ENCODE data around the gene EXOC4. TPM values are rescaled to one million over a fixed set of nuclear protein-coding genes. Genes with fewer than 3 reads are reported as not detected.

The EXOC4 gene
- total and polyA plus RNA-seq, 2 donors (not counting 3 experiments of a cell fraction or from before 2014, with no cell fraction given), result 20.3 to 73.1 TPM

DNA sequence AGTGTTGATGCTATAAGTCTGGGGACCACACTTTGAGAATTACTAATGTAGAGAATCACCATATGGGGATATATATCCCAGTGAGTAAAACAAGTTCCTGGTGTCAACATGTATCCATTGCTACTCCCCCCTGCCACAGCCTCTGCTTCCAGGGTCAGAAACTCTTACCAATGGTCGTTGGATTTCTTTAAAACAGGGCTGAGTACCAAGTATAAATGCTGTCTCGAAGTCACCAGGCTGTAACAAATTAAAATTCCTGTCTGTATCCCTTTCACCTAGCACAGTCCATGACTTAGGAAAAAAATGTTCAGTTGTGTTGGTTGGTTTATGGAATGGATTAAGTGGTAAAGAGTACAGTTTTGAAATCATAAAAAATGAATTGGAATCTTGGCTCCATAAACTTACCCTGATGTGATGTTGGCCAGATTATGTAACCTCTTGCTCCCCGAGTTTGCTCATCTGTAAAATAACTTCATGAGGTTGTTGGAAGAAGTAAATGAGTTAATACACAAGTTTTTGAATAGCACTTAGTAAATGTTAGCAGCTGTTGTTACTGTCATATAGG is 510.3 kb downstream of the EXOC4 start:
- Histone ChIP-seq H3K4me1 (ENCODE audit: control insufficient read depth, extremely low read depth, insufficient read depth, low read length) (no peaks in the 10 kb centered on the region), H3K9me1 (replicated peaks; ENCODE audit: control insufficient read depth, extremely low read depth, insufficient read depth, low read length) (no peaks in the 10 kb centered on the region), H3K9ac (replicated peaks; ENCODE audit: extremely low read depth, insufficient read depth, low read length) (no peak overlapping the region), H3K27me3 (ENCODE audit: control insufficient read depth in 2 of 2, insufficient read depth in 2 of 2, low read length in 2 of 2) (no peaks in the 10 kb centered on the region), H3K27ac (ENCODE audit: insufficient read depth, low read depth, low read length) (no peak overlapping the region), H2AFZ (ENCODE audit: low read depth, low read length) (no peak overlapping the region), H3K9me3 (replicated peaks; ENCODE audit: control insufficient read depth, insufficient read depth, low read length) (no peaks in the 10 kb centered on the region), H3K36me3 (ENCODE audit: control insufficient read depth in 2 of 2, extremely low read depth in 1 of 2, insufficient read depth in 2 of 2, low read length in 2 of 2) (no peaks in the 10 kb centered on the region), H4K20me1 (replicated peaks; ENCODE audit: control insufficient read depth, extremely low read depth, insufficient read depth, low read length) (no peaks in the 10 kb centered on the region), H3K79me2 (ENCODE audit: control insufficient read depth, insufficient read depth, low read length) (no peaks in the 10 kb centered on the region), H3K4me3 (replicated peaks in 1 of 3; ENCODE audit: insufficient read depth in 1 of 3, low read depth in 1 of 3, low read length in 3 of 3) (no peak overlapping the region), H3K4me2 (ENCODE audit: insufficient read depth, low read length) (no peak overlapping the region)
- DNase-seq (ENCODE audit: low read depth, low spot score) (no peak), FAIRE-seq (no peak)
- ChIA-PET CTCF (no interaction called here), POLR2A (no interaction called here)
- intact Hi-C loops (cut with micrococcal nuclease) (no loop called here), dilution Hi-C loops (cut with MboI; ENCODE audit: extremely low pct_ligation_motif_present, low sequenced_read_pairs) (no loop called here)
- no TSS peak for BruUV-seq (replicated peaks)
- TF ChIP-seq POLR2AphosphoS5 (IDR thresholded peaks at IDR 0.05; ENCODE audit: insufficient read depth, low read depth, low read length) (no peak), FOS (IDR thresholded peaks at IDR 0.05; ENCODE audit: borderline replicate concordance, insufficient read depth, low read length) (no peak)

DNA sequence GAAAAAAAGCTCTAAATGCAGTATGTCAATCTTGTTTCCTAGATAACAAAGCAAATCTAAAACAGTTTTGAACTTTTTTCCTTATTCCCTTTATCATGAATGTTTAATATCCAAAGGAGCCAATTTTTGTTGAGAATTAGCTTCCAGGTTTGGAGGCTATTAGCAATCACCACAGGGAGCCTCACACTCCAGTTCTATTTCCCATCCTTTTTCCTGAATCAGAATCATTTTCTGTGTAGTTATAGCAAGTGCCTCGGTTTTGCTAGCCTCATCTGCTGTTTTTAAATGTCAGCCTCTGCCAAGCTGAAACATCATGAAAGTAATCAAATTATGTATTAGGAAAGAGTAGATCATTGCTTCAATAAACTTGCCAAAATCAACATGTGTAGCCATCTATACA is 516.8 kb downstream of the EXOC4 start:
- Histone ChIP-seq H3K9me1 (replicated peaks; ENCODE audit: control insufficient read depth, extremely low read depth, insufficient read depth, low read length) (no peaks in the 10 kb centered on the region), H3K4me3 (replicated peaks in 1 of 3; ENCODE audit: insufficient read depth in 1 of 3, low read depth in 1 of 3, low read length in 3 of 3) (no peak overlapping the region), H3K36me3 (ENCODE audit: control insufficient read depth in 2 of 2, extremely low read depth in 1 of 2, insufficient read depth in 2 of 2, low read length in 2 of 2) (no peaks in the 10 kb centered on the region), H3K4me2 (ENCODE audit: insufficient read depth, low read length) (no peak overlapping the region), H3K27ac (ENCODE audit: insufficient read depth, low read depth, low read length) (no peak overlapping the region), H3K9me3 (replicated peaks; ENCODE audit: control insufficient read depth, insufficient read depth, low read length) (no peaks in the 10 kb centered on the region), H4K20me1 (replicated peaks; ENCODE audit: control insufficient read depth, extremely low read depth, insufficient read depth, low read length) (no peaks in the 10 kb centered on the region), H3K79me2 (ENCODE audit: control insufficient read depth, insufficient read depth, low read length) (no peaks in the 10 kb centered on the region), H2AFZ (ENCODE audit: low read depth, low read length) (no peak overlapping the region), H3K27me3 (ENCODE audit: control insufficient read depth in 2 of 2, insufficient read depth in 2 of 2, low read length in 2 of 2) (no peaks in the 10 kb centered on the region), H3K9ac (replicated peaks; ENCODE audit: extremely low read depth, insufficient read depth, low read length) (no peak overlapping the region), H3K4me1 (ENCODE audit: control insufficient read depth, extremely low read depth, insufficient read depth, low read length) (no peaks in the 10 kb centered on the region)
- no peak for DNase-seq (ENCODE audit: low read depth, low spot score)
- intact Hi-C loops (cut with micrococcal nuclease), result no loop called here
- no TSS peak for BruUV-seq (replicated peaks)
- TF ChIP-seq EZH2 (IDR thresholded peaks at IDR 0.05; ENCODE audit: borderline replicate concordance, low read depth, low read length, severe bottlenecking) (no peak), POLR2AphosphoS5 (IDR thresholded peaks at IDR 0.05; ENCODE audit: insufficient read depth, low read depth, low read length) (no peak), POLR2A (IDR thresholded peaks at IDR 0.05; ENCODE audit: low read depth, low read length) (no peak), JUN (IDR thresholded peaks at IDR 0.05; ENCODE audit: borderline replicate concordance, insufficient read depth, insufficient read length, low read depth) (no peak), GATA2 (IDR thresholded peaks at IDR 0.05; ENCODE audit: insufficient read depth, insufficient read length, low read depth, low read length) (no peak), MYC (IDR thresholded peaks at IDR 0.05; ENCODE audit: low read depth, low read length) (no peak), FOS (IDR thresholded peaks at IDR 0.05; ENCODE audit: borderline replicate concordance, insufficient read depth, low read length) (no peak)
- TF ChIP-seq, protein P1, sequence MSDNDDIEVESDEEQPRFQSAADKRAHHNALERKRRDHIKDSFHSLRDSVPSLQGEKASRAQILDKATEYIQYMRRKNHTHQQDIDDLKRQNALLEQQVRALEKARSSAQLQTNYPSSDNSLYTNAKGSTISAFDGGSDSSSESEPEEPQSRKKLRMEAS (IDR thresholded peaks at IDR 0.05; ENCODE audit: insufficient read depth, insufficient read length), result no peak
- TF ChIP-seq, protein P2, sequence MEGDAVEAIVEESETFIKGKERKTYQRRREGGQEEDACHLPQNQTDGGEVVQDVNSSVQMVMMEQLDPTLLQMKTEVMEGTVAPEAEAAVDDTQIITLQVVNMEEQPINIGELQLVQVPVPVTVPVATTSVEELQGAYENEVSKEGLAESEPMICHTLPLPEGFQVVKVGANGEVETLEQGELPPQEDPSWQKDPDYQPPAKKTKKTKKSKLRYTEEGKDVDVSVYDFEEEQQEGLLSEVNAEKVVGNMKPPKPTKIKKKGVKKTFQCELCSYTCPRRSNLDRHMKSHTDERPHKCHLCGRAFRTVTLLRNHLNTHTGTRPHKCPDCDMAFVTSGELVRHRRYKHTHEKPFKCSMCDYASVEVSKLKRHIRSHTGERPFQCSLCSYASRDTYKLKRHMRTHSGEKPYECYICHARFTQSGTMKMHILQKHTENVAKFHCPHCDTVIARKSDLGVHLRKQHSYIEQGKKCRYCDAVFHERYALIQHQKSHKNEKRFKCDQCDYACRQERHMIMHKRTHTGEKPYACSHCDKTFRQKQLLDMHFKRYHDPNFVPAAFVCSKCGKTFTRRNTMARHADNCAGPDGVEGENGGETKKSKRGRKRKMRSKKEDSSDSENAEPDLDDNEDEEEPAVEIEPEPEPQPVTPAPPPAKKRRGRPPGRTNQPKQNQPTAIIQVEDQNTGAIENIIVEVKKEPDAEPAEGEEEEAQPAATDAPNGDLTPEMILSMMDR (IDR thresholded peaks at IDR 0.05; ENCODE audit: extremely low read depth in 1 of 2, insufficient read depth in 1 of 2, low read depth in 1 of 2, low read length in 2 of 2), result no peak
- POLR2A ChIA-PET, result no interaction called here
- FAIRE-seq, result no peak
- CTCF ChIA-PET, result interaction anchor here (1.0 kb wide), 1 partner anchor 27 kb away, joined by 4 read pairs; no protein-coding TSS in a partner anchor
- dilution Hi-C loops (cut with MboI; ENCODE audit: extremely low pct_ligation_motif_present, low sequenced_read_pairs), result no loop called here
